Fibroblast of skin of scalp (primary cell): Measurements from ENCODE around the gene UTS2.

Experiments
- DNase-seq: peaks from one replicate; pipeline ENCODE4 v3.0.0-alpha.2; 2013

UTS2 gene

DNA sequence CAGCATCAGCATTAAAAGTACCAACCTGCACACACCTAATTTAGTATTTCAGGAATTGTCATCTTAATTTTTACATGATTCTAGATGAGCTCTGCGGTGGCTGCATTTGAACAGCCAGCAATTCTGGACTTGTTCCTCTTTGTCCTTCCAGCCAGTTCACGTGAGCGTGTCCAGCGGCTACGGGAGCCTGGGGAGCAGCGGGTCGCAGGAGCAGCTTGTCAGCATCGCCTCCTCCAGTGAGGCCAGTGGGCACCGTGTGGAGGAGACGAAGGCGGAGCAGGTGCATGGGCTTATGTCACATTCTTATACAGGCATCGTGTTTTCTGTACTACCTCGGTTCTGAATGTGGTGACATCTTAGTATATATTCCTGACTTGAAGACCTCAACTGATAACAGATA lies 43.1 kb downstream of the UTS2 start:
- DNase-seq = no peak

GRCh38 chr1:7808253-7808844 lies 44.5 kb downstream of the UTS2 start:
- DNase-seq = peak; percentile 33

DNA sequence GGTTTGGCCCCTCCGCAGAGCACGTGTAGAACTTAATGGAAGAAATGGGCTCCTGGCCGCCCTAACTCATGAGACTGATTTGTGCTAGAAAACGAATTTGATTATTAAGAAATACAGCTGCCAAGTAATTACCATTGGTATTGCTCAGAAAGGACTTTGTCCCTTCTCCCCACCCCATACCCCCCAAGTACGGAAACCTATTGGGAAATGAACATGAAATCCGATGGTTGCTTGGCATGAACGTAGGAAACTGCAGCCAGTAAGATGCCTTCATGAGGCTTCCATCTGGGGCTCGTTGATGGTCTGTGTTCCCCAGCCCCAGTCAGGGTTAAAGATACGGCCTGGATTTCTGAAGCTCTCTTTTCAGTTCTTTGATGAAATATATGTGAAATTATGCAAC lies 47.4 kb downstream of the UTS2 start:
- DNase-seq = no peak
